PC-3 (cell line): ENCODE measurements around the gene ERG28.

Source experiments
- CTCF ChIP-seq: fragments of 300-600 bp; sonication (generic); conservative IDR thresholded peaks from 2 replicates; pipeline ENCODE4 v1.5.1; 2017; ENCODE audit warnings: antibody characterized with exemption, low read depth, mild to moderate bottlenecking, low read length
- EZH2 ChIP-seq: fragments of 300-600 bp; sonication (generic); IDR thresholded peaks from one replicate; pipeline ENCODE4 v1.6.1; 2017; ENCODE audit warnings: antibody characterized with exemption, mild to moderate bottlenecking, low read length; ENCODE audit not compliant: unreplicated experiment
- EZH2phosphoT487 ChIP-seq: fragments of 300-600 bp; sonication (generic); IDR thresholded peaks from 2 replicates; pipeline ENCODE4 v1.6.1; 2018; ENCODE audit warnings: mild to moderate bottlenecking, antibody characterized with exemption, low read length, borderline replicate concordance

- TF ChIP-seq CTCF (no peak), EZH2 (no peak), EZH2phosphoT487 (no peak)
These were observed 33.8 kb downstream of the ERG28 start for GRCh38 chr14:75626863-75627262.
